GM18517 (cell line): ENCODE measurements around the gene PNMA6E.

ENCODE experiments used
- ATAC-seq: cut with Tn5 transposase; IDR thresholded peaks from one replicate; pipeline ENCODE4 v1.9.1; 2021; ENCODE audit warnings: mild to moderate bottlenecking, moderate library complexity; ENCODE audit not compliant: unreplicated experiment

The PNMA6E gene

GRCh38 chrX:153438532-153438931 is 37.4 kb upstream of the PNMA6E start:
- no peak for ATAC-seq

DNA sequence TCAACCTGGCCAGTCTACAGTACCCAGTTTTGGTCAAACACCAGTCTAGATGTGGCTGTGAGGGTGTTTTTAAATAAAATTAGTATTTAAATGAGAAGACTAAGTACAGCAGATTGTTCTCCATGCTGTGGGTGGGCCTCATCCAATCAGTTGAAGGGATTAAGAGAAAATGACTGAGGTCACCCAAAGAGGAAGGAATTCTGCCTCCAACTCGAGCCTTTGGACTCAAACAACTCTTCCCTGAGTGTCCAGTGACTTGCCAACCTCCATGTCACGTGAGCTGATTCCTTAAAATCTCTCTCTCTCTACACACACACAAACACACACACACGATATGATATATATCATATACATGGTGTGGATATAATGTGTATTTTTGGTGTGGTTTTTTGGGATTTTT is 34.7 kb upstream of the PNMA6E start:
- ATAC-seq = no peak

- no peak for ATAC-seq
Measured at GRCh38 chrX:153434801-153435200, 33.7 kb upstream of the PNMA6E start.

DNA sequence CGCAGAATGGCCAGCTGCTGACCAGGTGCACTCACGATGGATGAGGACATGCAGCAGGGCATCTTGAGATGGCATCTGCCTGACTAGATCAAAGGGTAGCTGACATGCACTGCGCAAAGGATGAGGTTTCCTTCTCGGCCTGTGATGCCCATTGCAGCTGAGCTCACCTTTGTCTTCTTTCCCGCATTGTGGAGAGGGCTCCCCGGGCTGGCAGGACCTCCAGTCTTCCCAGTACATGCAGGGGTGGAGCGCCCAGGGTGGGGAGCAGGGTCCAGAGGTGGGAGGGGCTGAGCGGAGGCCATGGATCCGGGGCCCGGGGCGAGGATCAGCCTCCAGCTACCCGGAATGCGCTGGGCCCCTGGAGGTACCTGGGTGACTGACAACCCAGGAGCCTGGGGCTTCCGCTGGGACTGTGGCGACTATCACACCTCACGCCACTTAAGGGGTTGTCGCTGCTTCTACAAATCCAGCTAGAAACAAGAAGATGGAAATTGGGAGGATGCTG is 32.7 kb upstream of the PNMA6E start:
- ATAC-seq = no peak

GRCh38 chrX:153433161-153433680 is 32.1 kb upstream of the PNMA6E start:
- no peak for ATAC-seq

GRCh38 chrX:153430796-153431195 is 29.6 kb upstream of the PNMA6E start:
- ATAC-seq = no peak

DNA sequence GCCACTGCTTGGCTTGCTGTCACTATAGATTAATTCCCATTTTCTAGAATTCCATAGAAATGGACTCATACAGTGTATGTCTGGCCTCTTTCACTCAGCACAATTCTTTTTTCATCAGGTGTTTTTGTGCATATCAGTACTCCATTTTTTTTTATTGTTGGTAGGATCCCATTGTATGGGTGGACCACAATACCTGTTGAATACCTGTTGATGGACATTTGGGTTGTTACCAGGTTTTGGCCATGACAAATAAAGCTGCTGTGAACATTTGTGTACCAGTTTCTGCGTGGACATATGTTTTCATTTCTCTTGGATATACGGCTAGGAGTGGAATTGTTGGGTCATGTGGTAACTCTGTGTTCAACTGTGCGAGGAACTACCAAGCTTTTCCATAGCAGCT is 25.1 kb upstream of the PNMA6E start:
- no peak for ATAC-seq

- ATAC-seq = no peak
Measured at GRCh38 chrX:153423652-153424051, 22.5 kb upstream of the PNMA6E start.

GRCh38 chrX:153421856-153422255 is 20.7 kb upstream of the PNMA6E start:
- no peak for ATAC-seq

- no peak for ATAC-seq
Measured at GRCh38 chrX:153420851-153421599, 19.9 kb upstream of the PNMA6E start.

GRCh38 chrX:153417637-153418036 is 16.5 kb upstream of the PNMA6E start:
- no peak for ATAC-seq

DNA sequence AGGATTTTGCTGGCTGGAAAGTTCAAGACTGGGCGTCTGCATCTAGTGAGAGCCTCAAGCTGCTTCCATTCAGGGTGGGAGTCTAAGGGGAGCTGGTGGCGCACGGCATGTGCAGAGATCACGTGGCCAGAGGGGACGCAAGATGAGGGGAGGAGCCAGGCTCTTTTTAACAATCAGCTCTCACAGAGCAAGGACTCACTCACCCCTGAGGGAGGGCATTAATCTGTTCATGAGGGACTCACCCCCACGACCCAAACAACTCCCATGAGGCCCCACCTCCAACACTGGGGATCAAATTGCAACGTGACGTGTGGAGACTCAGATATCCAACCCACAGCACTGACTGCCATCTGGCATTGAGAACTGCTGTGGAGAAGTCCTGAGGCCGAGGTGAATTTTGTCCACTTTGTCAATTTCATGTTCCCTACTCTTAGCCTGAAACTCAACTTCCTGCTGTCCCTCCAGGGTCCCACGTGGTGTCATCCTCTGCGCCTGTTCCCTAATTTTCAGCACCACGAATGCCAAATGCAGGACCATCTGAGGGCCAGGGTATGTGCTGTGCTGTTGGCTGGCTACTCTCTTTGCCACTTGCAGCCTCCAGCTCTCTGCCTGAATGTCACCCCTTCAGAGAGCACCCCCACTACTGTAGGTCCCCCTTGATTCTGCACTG is 15.8 kb upstream of the PNMA6E start:
- ATAC-seq = no peak

DNA sequence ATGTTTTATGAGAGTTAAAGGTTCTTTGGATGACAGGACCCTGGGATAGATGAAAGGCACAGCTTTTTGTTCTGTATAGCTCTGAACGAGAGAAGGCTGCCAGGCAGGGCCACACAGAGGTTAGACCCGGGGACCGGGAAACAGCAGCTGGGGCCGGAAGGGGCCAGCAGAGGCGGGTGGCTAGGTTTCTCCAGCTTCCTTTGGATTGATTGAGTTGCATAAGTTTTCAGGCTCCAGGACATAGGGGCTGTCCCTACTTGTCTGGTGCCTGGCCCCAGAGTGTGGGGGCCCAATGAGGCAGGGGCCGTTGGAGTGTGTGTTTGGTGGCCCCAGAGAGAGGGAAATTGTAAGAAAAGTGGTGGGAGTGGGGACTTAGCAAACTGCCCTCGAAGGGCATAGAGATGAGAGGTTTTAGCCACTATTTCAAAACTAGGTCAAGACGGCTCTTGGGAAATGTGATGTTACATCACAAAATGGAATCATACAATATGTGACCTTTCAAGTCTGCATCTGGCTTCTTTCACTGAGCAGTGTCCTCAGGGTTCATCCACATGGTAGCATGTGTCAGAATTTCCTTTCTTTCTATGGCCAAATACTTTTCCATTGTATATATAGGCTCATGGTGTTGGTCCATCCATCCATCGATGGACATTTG is 13.8 kb upstream of the PNMA6E start:
- ATAC-seq = no peak

GRCh38 chrX:153413731-153414130 is 12.6 kb upstream of the PNMA6E start:
- no peak for ATAC-seq

DNA sequence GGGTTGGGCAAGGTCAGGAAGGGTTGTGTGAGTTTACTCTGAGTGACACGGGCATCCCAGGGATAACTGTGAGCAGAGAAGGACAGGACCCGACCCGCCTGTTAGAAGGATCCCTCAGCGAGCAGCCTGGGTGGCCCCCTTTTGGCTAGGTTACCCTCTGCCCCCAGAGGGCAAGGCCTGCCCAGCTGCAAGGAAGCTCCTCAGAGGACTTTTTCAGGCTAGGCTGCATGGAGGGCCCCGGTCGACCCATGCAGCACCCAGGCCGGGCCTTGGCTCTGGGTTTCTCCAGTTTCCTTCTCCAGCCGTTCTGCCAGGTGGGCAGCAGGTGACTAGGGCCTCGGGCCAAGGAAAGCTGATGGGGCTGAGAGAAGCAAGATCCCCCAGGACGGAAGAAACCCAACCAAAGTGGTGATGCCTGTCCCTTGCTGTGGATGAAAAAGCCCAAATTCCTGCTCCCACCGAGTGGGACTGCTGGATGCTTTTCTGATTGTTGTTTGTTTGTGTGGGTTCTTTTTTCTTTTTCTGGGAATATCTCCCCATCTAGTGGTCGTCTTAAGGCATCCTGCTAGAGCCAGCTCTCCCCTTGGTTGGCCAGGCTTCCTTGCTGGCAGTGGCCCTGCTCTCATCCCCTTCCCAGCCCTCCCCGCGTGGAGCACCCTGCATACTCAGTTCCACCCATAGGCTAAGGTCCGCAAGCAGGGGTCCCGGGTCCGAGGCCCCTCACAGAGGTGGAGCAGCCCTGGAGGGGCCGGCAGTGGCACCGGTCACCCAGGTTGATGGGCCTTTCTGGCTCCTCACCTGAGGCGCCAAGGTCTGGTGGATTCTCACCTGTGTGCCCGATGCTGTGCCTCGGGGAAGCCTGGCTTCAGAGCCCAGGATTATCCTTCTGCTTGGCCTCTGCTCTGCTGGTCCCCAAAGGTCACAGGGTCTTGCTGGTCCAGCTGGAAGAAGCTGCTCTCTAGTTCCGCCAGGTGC is 11.9 kb upstream of the PNMA6E start:
- ATAC-seq = no peak

DNA sequence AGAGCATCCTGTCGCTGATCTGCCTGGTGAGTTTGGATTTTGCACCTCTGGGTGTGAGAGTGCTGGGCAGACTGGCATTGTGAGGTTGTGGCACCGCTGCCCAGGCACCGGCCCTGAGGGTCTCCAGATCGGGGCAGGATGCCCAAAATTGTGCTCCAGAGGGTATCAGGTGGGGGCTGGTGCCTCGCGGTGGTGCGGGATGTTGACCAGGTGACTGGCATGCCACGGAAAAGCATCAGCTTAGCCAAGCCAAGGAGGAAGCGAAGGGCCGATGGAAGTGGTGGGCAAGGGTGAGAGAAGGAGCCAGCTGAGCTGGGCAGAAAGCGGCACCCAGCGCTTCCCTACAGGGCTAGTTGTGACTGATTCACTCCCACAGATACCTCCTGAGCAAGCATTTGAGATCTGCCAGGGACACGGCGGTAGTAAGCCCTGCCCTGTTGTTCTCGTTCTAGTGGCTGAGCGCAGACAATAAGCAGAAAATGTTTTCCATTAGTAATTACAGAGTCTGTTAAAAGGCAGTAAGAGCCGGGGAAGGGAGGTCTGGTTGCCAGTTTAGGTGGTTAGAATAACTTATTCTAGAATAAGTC is 10.9 kb upstream of the PNMA6E start:
- no peak for ATAC-seq

GRCh38 chrX:153411255-153411987 is 10.3 kb upstream of the PNMA6E start, which contains the start of gene ZFP92:
Gene ZFP92, plus strand, starts transcription at chrX:153411472. Its CDS starts 6,851 bp downstream, at chrX:153418323.
- ATAC-seq = peak; percentile 37

DNA sequence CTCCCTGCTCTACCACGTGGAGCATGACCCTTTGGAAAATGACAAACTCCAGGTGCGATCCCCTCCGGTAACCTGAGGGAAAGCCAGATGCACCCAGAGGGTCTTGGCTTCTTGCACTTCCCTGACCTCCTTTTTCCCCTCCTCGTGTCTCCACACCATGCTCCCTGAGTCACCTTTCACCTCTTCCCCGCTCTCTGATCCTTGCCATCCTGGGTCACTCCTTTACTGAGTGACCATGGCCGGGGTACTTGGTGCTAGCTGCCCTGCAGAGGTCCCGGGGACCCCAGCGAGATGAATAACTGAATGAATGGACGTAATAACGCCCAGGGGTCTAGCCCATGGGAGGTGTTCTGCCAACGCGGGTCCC is 9.7 kb upstream of the PNMA6E start:
- ATAC-seq = no peak

DNA sequence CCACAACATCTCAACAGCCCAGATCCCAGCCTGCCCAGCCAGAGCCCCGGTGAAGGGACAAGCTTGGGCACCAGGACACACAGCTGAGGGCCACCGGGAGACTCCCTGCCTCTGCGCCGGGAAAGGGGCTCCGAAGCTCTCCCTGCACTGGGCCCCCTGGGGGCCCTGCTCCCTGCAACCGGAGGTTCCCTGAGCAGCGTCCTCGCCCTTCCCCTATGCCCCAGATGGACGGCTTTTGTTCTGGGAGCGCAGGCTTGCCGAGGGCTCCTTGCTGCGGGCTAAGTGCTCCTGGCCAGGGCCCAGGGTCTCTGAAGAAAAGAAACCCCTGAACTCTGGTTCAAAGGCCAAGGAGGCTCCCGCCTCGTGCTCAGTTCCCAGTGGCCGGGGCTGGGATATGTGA is 9.2 kb upstream of the PNMA6E start:
- no peak for ATAC-seq
